Prostate gland (tissue), 2 donors: ENCODE results near the gene NEURL1.

ENCODE experiments used
- POLR2A ChIP-seq: fragments of 450-650 bp; IDR thresholded peaks from one replicate; pipeline ENCODE4 v1.6.1; 2016; ENCODE audit warnings: antibody characterized with exemption, mild to moderate bottlenecking
- POLR2AphosphoS5 ChIP-seq: sonication (generic); formaldehyde crosslinking; IDR thresholded peaks from one replicate; pipeline ENCODE4 v1.6.1; 2017; ENCODE audit warnings: antibody characterized with exemption
- TF ChIP-seq, protein P1 (sequence below), 4 experiments: fragments of 200-600 bp in 2 of 4; fragments of 450-650 bp in 2 of 4; sonication (generic) in 2 of 4; IDR thresholded peaks; 1 replicate in 3 of 4; 2 replicates in 1 of 4; pipeline ENCODE4 v1.5.1; 2016 to 2019; ENCODE audit warnings: antibody characterized with exemption in 4 of 4, mild to moderate bottlenecking in 2 of 4, moderate library complexity in 2 of 4

DNA sequence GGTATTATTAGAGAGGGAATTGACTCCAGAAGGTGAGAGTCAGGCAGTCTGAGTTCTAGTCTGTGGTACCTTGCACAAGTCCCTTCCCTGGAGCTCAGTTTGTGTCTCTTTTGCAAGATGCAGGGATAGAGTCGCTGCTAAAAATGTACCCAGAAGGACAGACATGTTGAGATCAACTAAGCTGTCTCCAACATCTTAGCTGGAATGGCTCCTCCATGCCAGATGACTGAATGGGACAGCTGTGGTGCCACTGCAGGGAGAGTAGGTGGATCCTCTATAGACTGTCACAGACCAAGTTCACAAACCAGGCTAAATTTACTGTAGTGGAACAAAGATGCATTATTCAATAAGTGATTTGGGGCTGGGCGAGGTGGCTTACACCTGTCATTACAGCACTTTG is 120.1 kb downstream of the NEURL1 start:
- TF ChIP-seq, protein P1, sequence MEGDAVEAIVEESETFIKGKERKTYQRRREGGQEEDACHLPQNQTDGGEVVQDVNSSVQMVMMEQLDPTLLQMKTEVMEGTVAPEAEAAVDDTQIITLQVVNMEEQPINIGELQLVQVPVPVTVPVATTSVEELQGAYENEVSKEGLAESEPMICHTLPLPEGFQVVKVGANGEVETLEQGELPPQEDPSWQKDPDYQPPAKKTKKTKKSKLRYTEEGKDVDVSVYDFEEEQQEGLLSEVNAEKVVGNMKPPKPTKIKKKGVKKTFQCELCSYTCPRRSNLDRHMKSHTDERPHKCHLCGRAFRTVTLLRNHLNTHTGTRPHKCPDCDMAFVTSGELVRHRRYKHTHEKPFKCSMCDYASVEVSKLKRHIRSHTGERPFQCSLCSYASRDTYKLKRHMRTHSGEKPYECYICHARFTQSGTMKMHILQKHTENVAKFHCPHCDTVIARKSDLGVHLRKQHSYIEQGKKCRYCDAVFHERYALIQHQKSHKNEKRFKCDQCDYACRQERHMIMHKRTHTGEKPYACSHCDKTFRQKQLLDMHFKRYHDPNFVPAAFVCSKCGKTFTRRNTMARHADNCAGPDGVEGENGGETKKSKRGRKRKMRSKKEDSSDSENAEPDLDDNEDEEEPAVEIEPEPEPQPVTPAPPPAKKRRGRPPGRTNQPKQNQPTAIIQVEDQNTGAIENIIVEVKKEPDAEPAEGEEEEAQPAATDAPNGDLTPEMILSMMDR (IDR thresholded peaks at IDR 0.05), result no peak
- TF ChIP-seq POLR2A (no peak), POLR2AphosphoS5 (no peak)
